ENCODE measurements around the gene METTL23.

Gene METTL23

GRCh38 chr17:76702076-76702475 lies 24.6 kb upstream of the METTL23 start:
- H4K20me1 ChIP-seq (ENCODE audit: insufficient read depth, low read length): no peaks in the 10 kb centered on the region
- H3K27ac ChIP-seq (ENCODE audit: low read length): no peak overlapping the region
- H3K4me2 ChIP-seq (ENCODE audit: low read depth, low read length): no peak overlapping the region
- H3K79me2 ChIP-seq (ENCODE audit: low read length): no peaks in the 10 kb centered on the region
- H2AFZ ChIP-seq (ENCODE audit: low read length): no peak overlapping the region
- no peaks in the 10 kb centered on the region; the same call in 1 of the 2 replicates for H3K27me3 ChIP-seq (replicated peaks; ENCODE audit: insufficient read depth, low read length)
- H3K9ac ChIP-seq (ENCODE audit: low read length): no peak overlapping the region
- no peak overlapping the region for H3K4me3 ChIP-seq (ENCODE audit: low read length)
- TF ChIP-seq CTCF (IDR thresholded peaks at IDR 0.05; ENCODE audit: low read length) (no peak), EZH2 (optimal IDR thresholded peaks at IDR 0.05; ENCODE audit: low read depth, low read length) (no peak), EZH2phosphoT487 (IDR thresholded peaks at IDR 0.05; ENCODE audit: low read length) (no peak)
- H3K36me3 ChIP-seq (replicated peaks; ENCODE audit: insufficient read depth, low read length): no peaks in the 10 kb centered on the region
- H3K4me1 ChIP-seq (ENCODE audit: low read length): no peaks in the 10 kb centered on the region
- no peaks in the 10 kb centered on the region for H3K9me3 ChIP-seq (replicated peaks; ENCODE audit: insufficient read depth, low read length)
- no peak for DNase-seq
- no peaks in the 10 kb centered on the region for H3F3A ChIP-seq (ENCODE audit: insufficient read depth, low read length)
- no peaks in the 10 kb centered on the region for H3K9me2 ChIP-seq (replicated peaks; ENCODE audit: insufficient read depth, low read length)

GRCh38 chr17:76702941-76703637 lies 23.6 kb upstream of the METTL23 start:
- Histone ChIP-seq H3K9me2 (replicated peaks; ENCODE audit: insufficient read depth, low read length) (no peaks in the 10 kb centered on the region), H3K4me2 (ENCODE audit: low read depth, low read length) (no peak overlapping the region), H2AFZ (ENCODE audit: low read length) (no peak overlapping the region), H3K36me3 (replicated peaks; ENCODE audit: insufficient read depth, low read length) (no peaks in the 10 kb centered on the region), H3K9ac (ENCODE audit: low read length) (no peak overlapping the region), H3K9me3 (replicated peaks; ENCODE audit: insufficient read depth, low read length) (no peaks in the 10 kb centered on the region), H3K79me2 (ENCODE audit: low read length) (no peaks in the 10 kb centered on the region), H4K20me1 (ENCODE audit: insufficient read depth, low read length) (no peaks in the 10 kb centered on the region), H3F3A (ENCODE audit: insufficient read depth, low read length) (no peaks in the 10 kb centered on the region), H3K4me3 (ENCODE audit: low read length) (no peak overlapping the region), H3K27me3 (replicated peaks; ENCODE audit: insufficient read depth, low read length) (no peaks in the 10 kb centered on the region), H3K27ac (ENCODE audit: low read length) (no peak overlapping the region), H3K4me1 (ENCODE audit: low read length) (no peaks in the 10 kb centered on the region)
- no peak for DNase-seq
- TF ChIP-seq CTCF (IDR thresholded peaks at IDR 0.05; ENCODE audit: low read length) (no peak), EZH2phosphoT487 (IDR thresholded peaks at IDR 0.05; ENCODE audit: low read length) (no peak), EZH2 (optimal IDR thresholded peaks at IDR 0.05; ENCODE audit: low read depth, low read length) (no peak)

- H3K27me3 ChIP-seq (replicated peaks; ENCODE audit: insufficient read depth, low read length): 0 out of 2 replicates have a peak, but pooled peaks cover 5% of the 10 kb centered on the region
- no peak overlapping the region for H3K4me3 ChIP-seq (ENCODE audit: low read length)
- TF ChIP-seq CTCF (IDR thresholded peaks at IDR 0.05; ENCODE audit: low read length): no peak
- no peak for TF ChIP-seq EZH2phosphoT487 (IDR thresholded peaks at IDR 0.05; ENCODE audit: low read length)
- TF ChIP-seq EZH2 (optimal IDR thresholded peaks at IDR 0.05; ENCODE audit: low read depth, low read length): no peak
- H3K9ac ChIP-seq (ENCODE audit: low read length): no peak overlapping the region
- no peak overlapping the region for H2AFZ ChIP-seq (ENCODE audit: low read length)
- no peak overlapping the region for H3K4me2 ChIP-seq (ENCODE audit: low read depth, low read length)
- no peaks in the 10 kb centered on the region for H3K9me3 ChIP-seq (replicated peaks; ENCODE audit: insufficient read depth, low read length)
- H3K79me2 ChIP-seq (ENCODE audit: low read length): no peaks in the 10 kb centered on the region
- no peak for DNase-seq
- no peaks in the 10 kb centered on the region for H3K4me1 ChIP-seq (ENCODE audit: low read length)
- no peaks in the 10 kb centered on the region for H3K9me2 ChIP-seq (replicated peaks; ENCODE audit: insufficient read depth, low read length)
- no peaks in the 10 kb centered on the region for H4K20me1 ChIP-seq (ENCODE audit: insufficient read depth, low read length)
- no peaks in the 10 kb centered on the region for H3F3A ChIP-seq (ENCODE audit: insufficient read depth, low read length)
- H3K27ac ChIP-seq (ENCODE audit: low read length): no peak overlapping the region
- H3K36me3 ChIP-seq (replicated peaks; ENCODE audit: insufficient read depth, low read length): no peaks in the 10 kb centered on the region
Measured at GRCh38 chr17:76704805-76705204, 21.8 kb upstream of the METTL23 start.

Data from MM.1S (cell line).